Gastroesophageal sphincter (tissue), 4 donors: Measurements from ENCODE around the gene CELF2. TPM values are rescaled to one million over a fixed set of nuclear protein-coding genes. Genes with fewer than 3 reads are reported as not detected.

Source experiments
- ATAC-seq: fragments of 150-250 bp; one replicate; pipeline ENCODE4 v1.9.1; 2016; ENCODE audit warnings: mild to moderate bottlenecking, moderate library complexity
- H3K27ac ChIP-seq, 4 donors: fragments of 200-600 bp; sonication (generic) in 3 of 4; 1 replicate in 3 of 4; 2 replicates in 1 of 4; pipeline ENCODE4 v1.5.1; 2016 to 2019
- H3K27me3 ChIP-seq: fragments of 200-600 bp; sonication (generic); one replicate; pipeline ENCODE4 v1.5.1; 2019
- H3K36me3 ChIP-seq, 2 donors: fragments of 200-600 bp; sonication (generic); one replicate each; pipeline ENCODE4 v1.5.1; 2019; ENCODE audit warnings: control low read depth in 1 of 2
- H3K4me1 ChIP-seq, 3 donors: fragments of 200-600 bp; sonication (generic); 1 replicate in 2 of 3; 2 replicates in 1 of 3; pipeline ENCODE4 v1.5.1; 2016 to 2019; ENCODE audit warnings: control low read depth in 2 of 3
- H3K4me3 ChIP-seq, 2 donors: fragments of 200-600 bp; sonication (generic); one replicate each; pipeline ENCODE4 v1.5.1; 2019; ENCODE audit warnings: mild to moderate bottlenecking in 1 of 2, moderate library complexity in 1 of 2
- H3K9me3 ChIP-seq, 3 donors: fragments of 200-600 bp; sonication (generic); one replicate each; pipeline ENCODE4 v1.5.1; 2017 to 2019; ENCODE audit warnings: control low read depth in 2 of 3
- CTCF ChIP-seq, 4 experiments: fragments of 200-600 bp in 2 of 4; fragments of 450-650 bp in 2 of 4; sonication (generic) in 1 of 4; IDR thresholded peaks; one replicate each; pipeline ENCODE4 v1.5.1; 2017 to 2019; ENCODE audit warnings: antibody characterized with exemption in 4 of 4, mild to moderate bottlenecking in 2 of 4, moderate library complexity in 2 of 4
- EP300 ChIP-seq: sonication (generic); formaldehyde crosslinking; IDR thresholded peaks from one replicate; pipeline ENCODE4 v1.6.1; 2017; ENCODE audit warnings: antibody characterized with exemption, mild to moderate bottlenecking
- POLR2A ChIP-seq, 2 donors: fragments of 450-650 bp; IDR thresholded peaks; one replicate each; pipeline ENCODE4 v1.6.1; 2017; ENCODE audit warnings: antibody characterized with exemption in 2 of 2, mild to moderate bottlenecking in 2 of 2, moderate library complexity in 1 of 2
- POLR2AphosphoS5 ChIP-seq: sonication (generic); formaldehyde crosslinking; IDR thresholded peaks from one replicate; pipeline ENCODE4 v1.6.1; 2017; ENCODE audit warnings: antibody characterized with exemption
- WGBS, 2 donors: methylation state at CpG; one replicate each; pipeline ENCODE4 v1.1.5; 2018; ENCODE audit warnings: low coverage in 1 of 2; 5-methylcytosine and 5-hydroxymethylcytosine counted together
- total RNA-seq, 4 donors: library from RNA; depleted of rRNA; stranded (reverse); fragments of >200 nt; gene quantifications; one replicate each; pipeline ENCODE4 v1.1.0, GENCODE V29; 2016

Gene CELF2
- total RNA-seq, 4 donors from 2014 or later = 82.4 to 122 (median 110) TPM

GRCh38 chr10:11381023-11381422, 363.4 kb downstream of the CELF2 start:
- no peak for TF ChIP-seq POLR2A (IDR thresholded peaks at IDR 0.05)
- TF ChIP-seq CTCF (IDR thresholded peaks at IDR 0.05) = no peak
- TF ChIP-seq EP300 = no peak
- no peak for TF ChIP-seq POLR2AphosphoS5
- Histone ChIP-seq H3K4me1 (no peaks in the 10 kb centered on the region), H3K27me3 (no peaks in the 10 kb centered on the region), H3K27ac (no peak overlapping the region), H3K4me3 (no peak overlapping the region), H3K9me3 (no peaks in the 10 kb centered on the region), H3K36me3 (no peaks in the 10 kb centered on the region)
- 100% methylated on average over 5 of the region's 7 CpGs; no CpG with 5 or more reads in 1 of the 2 donors for WGBS, 2 donors
- no peak for ATAC-seq

- Histone ChIP-seq H3K27ac (no peak overlapping the region), H3K36me3 (no peaks in the 10 kb centered on the region), H3K9me3 (no peaks in the 10 kb centered on the region), H3K27me3 (no peaks in the 10 kb centered on the region), H3K4me1 (no peaks in the 10 kb centered on the region), H3K4me3 (no peak overlapping the region)
- TF ChIP-seq CTCF (IDR thresholded peaks at IDR 0.05) (no peak), POLR2A (IDR thresholded peaks at IDR 0.05) (no peak), EP300 (no peak), POLR2AphosphoS5 (no peak)
- WGBS, 2 donors = 58 to 86% methylated on average over 1 to 3 of the region's 5 CpGs
- no peak for ATAC-seq
Observed at GRCh38 chr10:11381511-11381910, 363.8 kb downstream of the CELF2 start.

- Histone ChIP-seq H3K27me3 (no peaks in the 10 kb centered on the region), H3K9me3 (no peaks in the 10 kb centered on the region), H3K4me3 (no peak overlapping the region), H3K36me3 (no peaks in the 10 kb centered on the region), H3K4me1 (no peaks in the 10 kb centered on the region), H3K27ac (no peak overlapping the region)
- no peak for ATAC-seq
- 30 to 87% methylated on average over 2 to 9 of the region's 10 CpGs for WGBS, 2 donors
- TF ChIP-seq POLR2A (IDR thresholded peaks at IDR 0.05) = no peak
- no peak for TF ChIP-seq EP300
- no peak for TF ChIP-seq POLR2AphosphoS5
- TF ChIP-seq CTCF (IDR thresholded peaks at IDR 0.05) = no peak
Observed at GRCh38 chr10:11382187-11382586, 364.5 kb downstream of the CELF2 start.

- TF ChIP-seq CTCF (IDR thresholded peaks at IDR 0.05) (no peak), EP300 (no peak), POLR2AphosphoS5 (no peak), POLR2A (IDR thresholded peaks at IDR 0.05) (no peak)
- WGBS, 2 donors = 81 to 84% methylated on average over 7 to 8 of the region's 8 CpGs
Observed at GRCh38 chr10:11386044-11386443, 368.4 kb downstream of the CELF2 start.

More at GRCh38 chr10:11386044-11386443, 368.4 kb downstream of the CELF2 start:
- ATAC-seq = no peak
- Histone ChIP-seq H3K4me3 (no peak overlapping the region), H3K27ac (no peak overlapping the region), H3K27me3 (no peaks in the 10 kb centered on the region), H3K36me3 (no peaks in the 10 kb centered on the region), H3K9me3 (no peaks in the 10 kb centered on the region), H3K4me1 (no peaks in the 10 kb centered on the region)
